Testis (tissue), 2 donors: ENCODE measurements around the gene COL4A1.

Experiments used
- POLR2A ChIP-seq: fragments of 450-650 bp; IDR thresholded peaks from one replicate; pipeline ENCODE4 v1.6.1; 2017; ENCODE audit warnings: antibody characterized with exemption, mild to moderate bottlenecking, moderate library complexity
- TF ChIP-seq, protein P1 (sequence below), 3 experiments: fragments of 450-650 bp in 2 of 3; fragments of 200-600 bp in 1 of 3; sonication (generic) in 1 of 3; IDR thresholded peaks; one replicate each; pipeline ENCODE4 v1.5.1; 2016 to 2019; ENCODE audit warnings: antibody characterized with exemption in 3 of 3, mild to moderate bottlenecking in 2 of 3, moderate library complexity in 1 of 3

DNA sequence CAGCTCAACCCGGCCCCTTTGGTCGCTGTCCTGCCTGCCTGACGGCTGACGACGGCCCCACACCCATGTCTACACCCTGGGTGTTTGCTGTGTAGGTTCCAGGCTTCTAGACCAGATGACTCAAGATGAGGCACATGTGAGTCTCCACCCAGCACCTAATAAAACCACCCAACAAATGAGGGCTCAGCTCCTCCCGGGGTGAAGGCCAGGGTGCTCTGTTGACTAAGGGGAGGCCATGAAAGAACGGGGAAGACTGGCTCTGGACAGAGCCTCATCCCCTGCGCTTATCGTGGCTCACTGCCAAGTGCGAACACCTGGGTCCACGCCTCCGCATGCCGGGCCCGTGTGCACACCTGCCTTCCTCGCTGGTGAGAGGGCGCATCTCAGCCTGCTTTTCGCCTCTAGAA is 39.7 kb upstream of the COL4A1 start:
- no peak for TF ChIP-seq POLR2A
- TF ChIP-seq, protein P1, sequence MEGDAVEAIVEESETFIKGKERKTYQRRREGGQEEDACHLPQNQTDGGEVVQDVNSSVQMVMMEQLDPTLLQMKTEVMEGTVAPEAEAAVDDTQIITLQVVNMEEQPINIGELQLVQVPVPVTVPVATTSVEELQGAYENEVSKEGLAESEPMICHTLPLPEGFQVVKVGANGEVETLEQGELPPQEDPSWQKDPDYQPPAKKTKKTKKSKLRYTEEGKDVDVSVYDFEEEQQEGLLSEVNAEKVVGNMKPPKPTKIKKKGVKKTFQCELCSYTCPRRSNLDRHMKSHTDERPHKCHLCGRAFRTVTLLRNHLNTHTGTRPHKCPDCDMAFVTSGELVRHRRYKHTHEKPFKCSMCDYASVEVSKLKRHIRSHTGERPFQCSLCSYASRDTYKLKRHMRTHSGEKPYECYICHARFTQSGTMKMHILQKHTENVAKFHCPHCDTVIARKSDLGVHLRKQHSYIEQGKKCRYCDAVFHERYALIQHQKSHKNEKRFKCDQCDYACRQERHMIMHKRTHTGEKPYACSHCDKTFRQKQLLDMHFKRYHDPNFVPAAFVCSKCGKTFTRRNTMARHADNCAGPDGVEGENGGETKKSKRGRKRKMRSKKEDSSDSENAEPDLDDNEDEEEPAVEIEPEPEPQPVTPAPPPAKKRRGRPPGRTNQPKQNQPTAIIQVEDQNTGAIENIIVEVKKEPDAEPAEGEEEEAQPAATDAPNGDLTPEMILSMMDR (IDR thresholded peaks at IDR 0.05), result no peak
